SK-N-SH treated with all-trans-retinoic acid at 6 μM for 48 hours (cell line): ENCODE results near the gene NUBP1.

Experiments
- BACH2 ChIP-seq: fragments of 250-450 bp; sonication (Bioruptor Pico); IDR thresholded peaks from 2 replicates; pipeline ENCODE4 v1.9.0; 2021; ENCODE audit warnings: mild to moderate bottlenecking, borderline replicate concordance
- TOX ChIP-seq: fragments of 250-450 bp; sonication (Bioruptor Pico); IDR thresholded peaks from 2 replicates; pipeline ENCODE4 v1.8.0; 2021; ENCODE audit warnings: mild to moderate bottlenecking, moderate library complexity, borderline replicate concordance
- ZNF70 ChIP-seq: fragments of 450-650 bp; formaldehyde crosslinking; IDR thresholded peaks from 2 replicates; pipeline ENCODE4 v1.5.0; 2020; ENCODE audit warnings: mild to moderate bottlenecking, moderate library complexity
- TF ChIP-seq, protein P1 (sequence below): fragments of 250-450 bp; sonication (Bioruptor Pico); IDR thresholded peaks from 2 replicates; pipeline ENCODE4 v1.8.0; 2021; ENCODE audit warnings: low read depth, mild to moderate bottlenecking, moderate library complexity, borderline replicate concordance
- TF ChIP-seq, protein P2 (sequence below): fragments of 250-450 bp; sonication (Bioruptor Pico); IDR thresholded peaks from 2 replicates; pipeline ENCODE4 v1.8.0; 2020; ENCODE audit warnings: mild to moderate bottlenecking, moderate library complexity, borderline replicate concordance
- TF ChIP-seq, protein P3 (sequence below): fragments of 250-450 bp; sonication (Bioruptor Pico); IDR thresholded peaks from 2 replicates; pipeline ENCODE4 v1.5.1; 2020; ENCODE audit warnings: low read depth, mild to moderate bottlenecking, moderate library complexity

DNA sequence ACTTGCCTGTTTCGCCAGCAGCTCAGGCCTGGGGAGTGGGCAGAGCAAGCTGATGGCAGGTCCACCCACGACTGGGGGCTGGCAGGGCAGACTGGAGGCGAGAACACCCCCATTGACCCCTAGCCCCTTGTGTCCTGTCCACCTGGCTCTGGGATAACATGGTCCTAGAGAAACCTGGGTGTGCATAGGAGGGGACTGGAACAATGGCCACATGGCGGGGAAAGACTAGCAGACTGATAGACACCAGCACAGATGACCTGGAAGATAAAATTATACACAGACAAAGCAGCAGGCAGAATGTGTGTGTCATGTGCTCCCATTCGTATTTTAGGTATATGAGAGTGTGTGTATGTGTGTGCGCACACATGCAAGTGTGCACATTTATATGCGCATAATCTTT, 23.5 kb downstream of the NUBP1 start:
- TF ChIP-seq TOX (CRISPR knock-in tag) (no peak), ZNF70 (CRISPR knock-in tag) (no peak), BACH2 (no peak)
- TF ChIP-seq, protein P1, sequence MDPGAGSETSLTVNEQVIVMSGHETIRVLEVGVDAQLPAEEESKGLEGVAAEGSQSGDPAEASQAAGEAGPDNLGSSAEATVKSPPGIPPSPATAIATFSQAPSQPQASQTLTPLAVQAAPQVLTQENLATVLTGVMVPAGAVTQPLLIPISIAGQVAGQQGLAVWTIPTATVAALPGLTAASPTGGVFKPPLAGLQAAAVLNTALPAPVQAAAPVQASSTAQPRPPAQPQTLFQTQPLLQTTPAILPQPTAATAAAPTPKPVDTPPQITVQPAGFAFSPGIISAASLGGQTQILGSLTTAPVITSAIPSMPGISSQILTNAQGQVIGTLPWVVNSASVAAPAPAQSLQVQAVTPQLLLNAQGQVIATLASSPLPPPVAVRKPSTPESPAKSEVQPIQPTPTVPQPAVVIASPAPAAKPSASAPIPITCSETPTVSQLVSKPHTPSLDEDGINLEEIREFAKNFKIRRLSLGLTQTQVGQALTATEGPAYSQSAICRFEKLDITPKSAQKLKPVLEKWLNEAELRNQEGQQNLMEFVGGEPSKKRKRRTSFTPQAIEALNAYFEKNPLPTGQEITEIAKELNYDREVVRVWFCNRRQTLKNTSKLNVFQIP (CRISPR knock-in tag), result no peak
- TF ChIP-seq, protein P2, sequence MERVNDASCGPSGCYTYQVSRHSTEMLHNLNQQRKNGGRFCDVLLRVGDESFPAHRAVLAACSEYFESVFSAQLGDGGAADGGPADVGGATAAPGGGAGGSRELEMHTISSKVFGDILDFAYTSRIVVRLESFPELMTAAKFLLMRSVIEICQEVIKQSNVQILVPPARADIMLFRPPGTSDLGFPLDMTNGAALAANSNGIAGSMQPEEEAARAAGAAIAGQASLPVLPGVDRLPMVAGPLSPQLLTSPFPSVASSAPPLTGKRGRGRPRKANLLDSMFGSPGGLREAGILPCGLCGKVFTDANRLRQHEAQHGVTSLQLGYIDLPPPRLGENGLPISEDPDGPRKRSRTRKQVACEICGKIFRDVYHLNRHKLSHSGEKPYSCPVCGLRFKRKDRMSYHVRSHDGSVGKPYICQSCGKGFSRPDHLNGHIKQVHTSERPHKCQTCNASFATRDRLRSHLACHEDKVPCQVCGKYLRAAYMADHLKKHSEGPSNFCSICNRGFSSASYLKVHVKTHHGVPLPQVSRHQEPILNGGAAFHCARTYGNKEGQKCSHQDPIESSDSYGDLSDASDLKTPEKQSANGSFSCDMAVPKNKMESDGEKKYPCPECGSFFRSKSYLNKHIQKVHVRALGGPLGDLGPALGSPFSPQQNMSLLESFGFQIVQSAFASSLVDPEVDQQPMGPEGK (CRISPR knock-in tag), result no peak
- TF ChIP-seq, protein P3, sequence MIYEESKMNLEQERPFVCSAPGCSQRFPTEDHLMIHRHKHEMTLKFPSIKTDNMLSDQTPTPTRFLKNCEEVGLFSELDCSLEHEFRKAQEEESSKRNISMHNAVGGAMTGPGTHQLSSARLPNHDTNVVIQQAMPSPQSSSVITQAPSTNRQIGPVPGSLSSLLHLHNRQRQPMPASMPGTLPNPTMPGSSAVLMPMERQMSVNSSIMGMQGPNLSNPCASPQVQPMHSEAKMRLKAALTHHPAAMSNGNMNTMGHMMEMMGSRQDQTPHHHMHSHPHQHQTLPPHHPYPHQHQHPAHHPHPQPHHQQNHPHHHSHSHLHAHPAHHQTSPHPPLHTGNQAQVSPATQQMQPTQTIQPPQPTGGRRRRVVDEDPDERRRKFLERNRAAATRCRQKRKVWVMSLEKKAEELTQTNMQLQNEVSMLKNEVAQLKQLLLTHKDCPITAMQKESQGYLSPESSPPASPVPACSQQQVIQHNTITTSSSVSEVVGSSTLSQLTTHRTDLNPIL (CRISPR knock-in tag), result no peak
